GM18907 (cell line): ENCODE data around the gene SMAD2.
"Not testable (repeated sequence)": the region's sequence is repeated elsewhere in the genome, so short reads cannot be mapped to it uniquely, and the experiment has no call there.

ENCODE experiments used
- ATAC-seq: cut with Tn5 transposase; IDR thresholded peaks from one replicate; pipeline ENCODE4 v1.9.1; 2021; ENCODE audit warnings: mild to moderate bottlenecking, moderate library complexity; ENCODE audit not compliant: unreplicated experiment

SMAD2 gene

GRCh38 chr18:47797126-47797525, 133.3 kb downstream of the SMAD2 start:
- ATAC-seq: no peak

DNA sequence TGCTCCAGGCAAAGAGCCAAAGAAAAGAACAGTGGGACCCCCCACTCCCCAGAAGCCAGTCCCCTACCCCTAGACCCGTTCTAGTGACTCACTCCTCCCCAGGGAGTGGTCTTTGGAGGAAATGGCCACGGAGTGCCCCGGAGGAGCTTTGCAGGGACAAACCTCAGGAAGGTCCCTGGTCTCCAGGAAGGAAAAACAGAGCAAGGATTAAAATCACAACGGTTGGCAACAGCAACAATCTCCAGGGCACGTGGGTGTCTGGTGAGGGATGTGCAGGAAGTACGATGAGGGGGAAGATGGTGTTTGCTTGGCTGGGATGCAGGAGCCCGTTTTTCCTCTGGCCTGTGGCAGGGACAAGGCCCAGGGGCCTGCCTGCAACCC, 135.0 kb downstream of the SMAD2 start:
- ATAC-seq: no peak

GRCh38 chr18:47794725-47795433, 135.6 kb downstream of the SMAD2 start:
- no peak for ATAC-seq

- ATAC-seq: no peak
Measured at GRCh38 chr18:47793609-47794008, 136.8 kb downstream of the SMAD2 start.

- ATAC-seq: no peak
Measured at GRCh38 chr18:47791461-47791985, 138.9 kb downstream of the SMAD2 start.

- ATAC-seq: no peak
Measured at GRCh38 chr18:47790036-47790435, 140.4 kb downstream of the SMAD2 start.

DNA sequence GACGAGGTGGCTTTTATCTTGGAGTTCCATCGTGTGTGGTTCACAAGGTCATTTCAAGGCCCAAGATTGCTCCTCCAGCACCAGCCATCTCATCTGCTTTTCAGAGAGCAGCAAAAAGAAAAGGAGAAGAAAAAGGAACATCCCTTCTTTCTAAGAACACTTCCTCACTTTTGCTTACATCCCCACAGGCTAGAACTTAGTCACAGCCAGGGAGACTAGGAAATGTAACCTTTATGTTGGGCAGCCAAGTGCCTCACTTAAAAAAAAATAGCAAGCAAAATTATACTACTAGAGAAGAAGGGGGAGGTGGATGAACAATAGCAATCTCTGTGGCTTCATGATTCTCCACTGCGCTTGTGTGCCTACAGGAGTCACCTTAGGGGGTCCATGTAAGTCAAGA, 141.8 kb downstream of the SMAD2 start:
- no peak for ATAC-seq

GRCh38 chr18:47781561-47781960, 148.9 kb downstream of the SMAD2 start:
- ATAC-seq: no peak

GRCh38 chr18:47780011-47780725, 150.3 kb downstream of the SMAD2 start:
- no peak for ATAC-seq

DNA sequence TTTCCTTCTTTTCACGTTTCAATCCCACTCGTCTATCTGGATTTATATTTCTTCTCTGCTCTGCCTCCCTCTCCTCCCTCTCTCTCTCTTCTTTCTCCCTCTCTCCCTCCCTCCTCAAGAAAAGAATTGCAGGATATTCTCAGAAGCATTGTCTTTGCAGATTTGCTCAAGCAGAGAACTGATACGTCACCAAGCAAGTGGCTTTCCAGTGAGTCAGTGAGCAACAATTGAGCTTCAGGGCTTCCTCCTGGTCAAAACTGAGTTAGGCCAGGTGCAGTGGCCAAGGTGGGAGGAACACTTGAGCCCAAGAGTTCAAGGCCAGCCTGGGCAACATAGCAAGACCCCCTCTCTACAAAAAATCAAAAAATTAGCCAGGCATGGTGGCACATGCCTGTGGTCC, 151.1 kb downstream of the SMAD2 start:
- ATAC-seq: no peak

- ATAC-seq: no peak
Measured at GRCh38 chr18:47777626-47778025, 152.8 kb downstream of the SMAD2 start.

DNA sequence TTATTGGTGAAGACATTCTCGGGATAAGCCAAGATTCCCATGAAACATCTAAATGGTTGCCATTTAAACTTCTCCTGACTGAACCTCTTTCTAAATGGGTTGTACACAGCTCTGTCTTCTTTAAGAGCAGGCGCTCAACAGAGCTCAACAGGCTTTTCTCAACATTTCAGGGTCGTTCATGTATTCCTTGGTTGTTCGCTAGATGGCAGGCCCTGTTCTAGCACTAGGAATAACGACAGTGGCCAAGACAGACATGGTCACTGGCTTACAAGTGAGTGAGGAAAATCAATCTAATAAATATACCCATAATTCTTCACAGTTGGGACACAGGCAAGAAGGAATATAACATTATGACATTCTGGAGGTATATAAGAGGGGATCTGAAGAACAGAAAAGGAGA, 154.5 kb downstream of the SMAD2 start:
- ATAC-seq: no peak

- no peak for ATAC-seq
Measured at GRCh38 chr18:47773931-47774330, 156.5 kb downstream of the SMAD2 start.

GRCh38 chr18:47772374-47773248, 157.8 kb downstream of the SMAD2 start:
- ATAC-seq: peak; percentile 50

GRCh38 chr18:47771922-47772321, 158.5 kb downstream of the SMAD2 start:
- ATAC-seq: no peak

DNA sequence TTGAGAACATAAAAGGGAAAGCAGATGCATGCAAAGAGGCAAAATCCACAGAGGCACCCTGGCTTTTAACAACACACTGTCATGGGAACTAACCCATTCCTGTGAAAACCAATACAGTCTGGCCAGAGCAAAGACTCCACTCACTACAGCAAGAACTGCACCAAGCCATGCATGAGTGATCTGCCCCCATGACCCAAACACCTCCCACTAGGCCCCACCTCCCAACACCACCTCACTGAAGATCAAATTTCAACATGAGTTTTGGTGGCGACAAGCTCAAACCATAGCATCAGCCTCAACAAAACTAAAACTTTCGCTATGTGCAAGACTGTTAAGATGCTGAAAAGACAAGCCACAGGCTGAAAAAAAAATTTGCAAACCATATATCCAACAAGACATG, 162.8 kb downstream of the SMAD2 start:
- no peak for ATAC-seq

DNA sequence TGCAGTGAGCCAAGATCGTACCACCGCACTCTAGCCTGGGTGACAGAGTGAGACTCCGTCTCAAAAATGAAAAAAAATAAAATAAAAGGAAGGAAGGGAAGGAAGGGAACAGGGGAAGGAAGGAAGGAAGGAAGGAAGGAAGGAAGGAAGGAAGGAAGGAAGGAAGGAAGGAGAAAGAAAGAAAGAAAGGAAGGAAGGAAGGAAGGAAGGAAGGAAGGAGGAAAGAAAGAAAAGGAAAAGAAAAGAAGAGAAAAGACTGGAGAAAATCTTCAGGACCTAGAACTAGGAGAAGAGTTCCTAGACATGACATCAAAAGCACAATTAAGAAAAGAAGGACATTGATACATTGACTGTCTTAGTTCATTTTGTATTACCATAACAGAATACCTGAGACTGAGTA, 163.3 kb downstream of the SMAD2 start:
- ATAC-seq: not testable (repeated sequence)
